ENCODE data around the gene GATD1. TPM values are rescaled to one million over a fixed set of nuclear protein-coding genes. Genes with fewer than 3 reads are reported as not detected.
A peak's percentile ranks its signal among the peaks of the same experiment; 100 is the strongest.

The GATD1 gene
- total RNA-seq, 1 donor from 2014 or later, result 12.2 TPM

DNA sequence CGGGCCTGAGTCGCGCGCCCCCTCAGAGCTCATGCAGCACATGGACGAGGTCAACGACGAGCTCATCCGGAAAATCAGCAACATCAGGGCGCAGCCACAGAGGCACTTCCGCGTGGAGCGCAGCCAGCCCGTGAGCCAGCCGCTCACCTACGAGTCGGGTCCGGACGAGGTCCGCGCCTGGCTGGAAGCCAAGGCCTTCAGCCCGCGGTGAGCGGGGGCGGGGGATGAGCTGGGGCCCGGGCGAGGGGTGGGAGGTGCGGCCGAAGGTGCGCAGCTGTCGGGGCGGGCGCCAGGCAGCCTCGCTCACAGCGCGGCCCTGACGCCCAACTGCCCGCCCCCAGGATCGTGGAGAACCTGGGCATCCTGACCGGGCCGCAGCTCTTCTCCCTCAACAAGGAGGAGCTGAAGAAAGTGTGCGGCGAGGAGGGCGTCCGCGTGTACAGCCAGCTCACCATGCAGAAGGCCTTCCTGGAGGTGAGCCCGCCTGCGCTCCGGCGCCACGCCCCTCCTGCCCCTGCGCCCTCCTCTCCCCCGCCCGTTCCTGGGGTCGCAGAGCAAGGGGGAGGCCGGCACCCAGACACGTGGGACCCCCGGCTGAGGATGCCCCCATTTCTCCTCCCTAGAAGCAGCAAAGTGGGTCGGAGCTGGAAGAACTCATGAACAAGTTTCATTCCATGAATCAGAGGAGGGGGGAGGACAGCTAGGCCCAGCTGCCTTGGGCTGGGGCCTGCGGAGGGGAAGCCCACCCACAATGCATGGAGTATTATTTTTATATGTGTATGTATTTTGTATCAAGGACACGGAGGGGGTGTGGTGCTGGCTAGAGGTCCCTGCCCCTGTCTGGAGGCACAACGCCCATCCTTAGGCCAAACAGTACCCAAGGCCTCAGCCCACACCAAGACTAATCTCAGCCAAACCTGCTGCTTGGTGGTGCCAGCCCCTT, 50.7 kb downstream of the GATD1 start:
- Histone ChIP-seq H3K4me1 (peaks cover 17 to 34% of the 10 kb centered on the region in 2 donors), H3K9me3 (no peaks in the 10 kb centered on the region), H3K27ac (peak overlapping the region; percentile 93 to 95), H3K27me3 (no peaks in the 10 kb centered on the region), H3K4me3 (peak overlapping the region; percentile 34 to 37), H3K36me3 (peaks cover 1 to 10% of the 10 kb centered on the region in 2 donors)
- TF ChIP-seq, protein P1, sequence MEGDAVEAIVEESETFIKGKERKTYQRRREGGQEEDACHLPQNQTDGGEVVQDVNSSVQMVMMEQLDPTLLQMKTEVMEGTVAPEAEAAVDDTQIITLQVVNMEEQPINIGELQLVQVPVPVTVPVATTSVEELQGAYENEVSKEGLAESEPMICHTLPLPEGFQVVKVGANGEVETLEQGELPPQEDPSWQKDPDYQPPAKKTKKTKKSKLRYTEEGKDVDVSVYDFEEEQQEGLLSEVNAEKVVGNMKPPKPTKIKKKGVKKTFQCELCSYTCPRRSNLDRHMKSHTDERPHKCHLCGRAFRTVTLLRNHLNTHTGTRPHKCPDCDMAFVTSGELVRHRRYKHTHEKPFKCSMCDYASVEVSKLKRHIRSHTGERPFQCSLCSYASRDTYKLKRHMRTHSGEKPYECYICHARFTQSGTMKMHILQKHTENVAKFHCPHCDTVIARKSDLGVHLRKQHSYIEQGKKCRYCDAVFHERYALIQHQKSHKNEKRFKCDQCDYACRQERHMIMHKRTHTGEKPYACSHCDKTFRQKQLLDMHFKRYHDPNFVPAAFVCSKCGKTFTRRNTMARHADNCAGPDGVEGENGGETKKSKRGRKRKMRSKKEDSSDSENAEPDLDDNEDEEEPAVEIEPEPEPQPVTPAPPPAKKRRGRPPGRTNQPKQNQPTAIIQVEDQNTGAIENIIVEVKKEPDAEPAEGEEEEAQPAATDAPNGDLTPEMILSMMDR (IDR thresholded peaks at IDR 0.05), result no peak
- intact Hi-C loops (cut with DNase I), result loop anchor here (1.0 to 5.0 kb wide), 3 partner anchors 20 to 109 kb away; partner anchors contain the start of genes DEAF1, EPS8L2, IRF7 and TMEM80
- DNase-seq (ENCODE audit: low spot score in 2 of 2), result peak in 1 of 2 donors; percentile 80

DNA sequence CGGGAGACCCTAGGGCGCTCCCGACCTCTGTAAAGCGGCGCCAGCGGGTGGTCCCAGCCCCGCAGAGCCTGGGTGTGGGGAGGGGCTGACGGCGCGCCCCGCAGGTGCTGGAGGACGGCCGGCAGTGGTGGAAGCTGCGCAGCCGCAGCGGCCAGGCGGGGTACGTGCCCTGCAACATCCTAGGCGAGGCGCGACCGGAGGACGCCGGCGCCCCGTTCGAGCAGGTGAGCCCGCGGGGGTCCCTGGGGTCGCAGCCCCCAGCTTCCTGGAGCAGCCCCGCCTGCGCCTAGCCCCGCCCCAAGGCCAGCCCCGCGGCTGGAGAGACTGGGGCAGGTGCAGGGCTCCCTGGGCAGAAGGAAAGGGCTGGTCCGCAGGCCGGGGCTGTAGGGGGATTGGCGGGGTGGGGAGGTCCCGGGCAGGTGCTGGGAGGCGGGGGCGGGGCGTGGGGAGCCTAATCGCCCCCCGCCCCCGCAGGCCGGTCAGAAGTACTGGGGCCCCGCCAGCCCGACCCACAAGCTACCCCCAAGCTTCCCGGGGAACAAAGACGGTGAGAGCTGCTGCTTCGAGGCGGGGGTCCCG, 51.6 kb downstream of the GATD1 start:
- H3K27ac ChIP-seq, result peak overlapping the region in 1 of 2 donors; percentile 95
- peaks cover 3 to 10% of the 10 kb centered on the region in 2 donors for H3K36me3 ChIP-seq
- intact Hi-C loops (cut with DNase I), result loop anchor here (5.0 kb wide), 1 partner anchor 108 kb away; the partner anchor contains the start of gene IRF7
- no peak for DNase-seq (ENCODE audit: low spot score in 2 of 2)
- peaks cover 17 to 34% of the 10 kb centered on the region in 2 donors for H3K4me1 ChIP-seq
- TF ChIP-seq, protein P1 (IDR thresholded peaks at IDR 0.05), result no peak
- H3K4me3 ChIP-seq, result peak overlapping the region; percentile 34 to 37
- no peaks in the 10 kb centered on the region for H3K27me3 ChIP-seq
- no peaks in the 10 kb centered on the region for H3K9me3 ChIP-seq

DNA sequence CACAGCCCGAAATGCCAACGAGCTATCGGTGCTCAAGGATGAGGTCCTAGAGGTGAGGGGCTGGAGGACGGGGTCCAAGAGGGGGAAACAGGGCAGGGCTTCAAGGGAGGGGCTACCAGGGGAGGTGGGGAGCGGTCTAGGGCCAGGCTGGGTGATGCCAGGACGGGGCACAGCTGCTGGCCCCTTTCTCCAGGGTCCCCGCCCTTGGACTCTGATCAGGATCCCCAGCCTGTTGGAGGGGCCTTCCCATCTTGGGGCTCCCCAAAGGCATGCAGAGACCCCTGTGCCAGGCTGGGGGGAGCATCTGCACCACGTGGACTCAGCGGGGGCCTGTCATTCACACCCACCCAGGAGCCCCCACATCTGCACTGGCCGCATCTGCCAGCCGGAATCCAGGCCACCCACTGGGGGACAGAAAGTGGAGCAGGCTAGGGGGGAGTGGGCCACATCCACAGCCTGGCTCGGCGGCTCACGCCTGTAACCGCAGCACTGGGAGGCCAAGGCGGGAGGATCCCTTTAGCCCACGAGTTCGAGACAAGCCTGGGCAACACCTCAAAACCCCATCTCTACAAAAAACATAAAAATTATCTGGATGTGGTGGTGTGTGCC, 52.4 kb downstream of the GATD1 start:
- intact Hi-C loops (cut with DNase I), result loop anchor here (5.0 kb wide), 1 partner anchor 108 kb away; the partner anchor contains the start of gene IRF7
- H3K27me3 ChIP-seq, result no peaks in the 10 kb centered on the region

DNA sequence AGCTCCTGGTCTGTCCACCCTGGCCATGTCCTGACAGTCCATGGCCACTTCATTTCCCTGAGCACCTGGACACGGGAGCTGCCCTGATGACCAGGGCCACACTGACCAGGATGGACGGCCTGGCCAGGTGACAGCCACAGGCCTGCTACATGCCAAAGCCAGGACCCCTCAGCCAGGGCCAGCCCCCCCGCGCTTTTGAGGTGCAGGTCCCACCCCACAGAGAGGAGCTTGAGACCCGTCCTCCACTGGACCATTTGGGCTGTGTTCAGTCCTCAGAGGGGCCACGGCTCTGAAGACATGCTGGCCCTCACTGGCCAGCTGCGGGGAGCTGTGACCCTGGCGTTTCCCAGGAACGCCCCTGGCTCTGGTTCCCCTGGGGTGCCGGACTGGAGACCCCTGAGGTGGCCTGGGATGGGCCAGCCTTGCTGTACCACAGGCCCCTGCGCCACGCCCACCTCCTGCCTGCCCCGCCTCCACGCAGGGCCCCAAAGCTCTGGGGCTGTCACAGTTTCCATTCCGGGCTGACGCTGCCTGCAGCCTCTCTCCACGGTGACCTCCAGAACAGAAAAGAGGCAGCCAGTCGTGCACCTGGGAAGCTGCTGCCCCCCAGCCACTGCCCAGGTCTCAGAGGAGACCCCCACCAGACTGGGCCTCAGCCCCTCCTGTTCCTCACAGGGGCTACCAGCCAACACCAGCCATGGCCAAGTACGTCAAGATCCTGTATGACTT, 53.1 kb downstream of the GATD1 start:
- no peak for DNase-seq (ENCODE audit: low spot score in 2 of 2)
- H3K27ac ChIP-seq, result no peak overlapping the region
- TF ChIP-seq, protein P1 (IDR thresholded peaks at IDR 0.05), result no peak
- H3K4me3 ChIP-seq, result no peak overlapping the region
- H3K4me1 ChIP-seq, result peaks cover 17 to 34% of the 10 kb centered on the region in 2 donors
- peaks cover 3 to 10% of the 10 kb centered on the region in 2 donors for H3K36me3 ChIP-seq
- intact Hi-C loops (cut with DNase I), result no loop called here
- no peaks in the 10 kb centered on the region for H3K9me3 ChIP-seq
- no peaks in the 10 kb centered on the region for H3K27me3 ChIP-seq

More for the DNA sequence above, 52.4 kb downstream of the GATD1 start:
- H3K4me1 ChIP-seq, result peaks cover 17 to 34% of the 10 kb centered on the region in 2 donors
- no peak for DNase-seq (ENCODE audit: low spot score in 2 of 2)
- no peak overlapping the region for H3K27ac ChIP-seq
- H3K9me3 ChIP-seq, result no peaks in the 10 kb centered on the region
- H3K4me3 ChIP-seq, result no peak overlapping the region
- TF ChIP-seq, protein P1 (IDR thresholded peaks at IDR 0.05), result no peak
- H3K36me3 ChIP-seq, result peaks cover 3 to 10% of the 10 kb centered on the region in 2 donors
